H1 (cell line): ENCODE measurements around the gene EGFR.

Experiments used
- POLR2A ChIP-seq, 2 experiments: IDR thresholded peaks; 1 replicate in 1 of 2; 2 replicates in 1 of 2; pipeline ENCODE4 v1.6.1; 2011; ENCODE audit warnings: low read depth in 2 of 2, low read length in 2 of 2, mild to moderate bottlenecking in 2 of 2; ENCODE audit errors: control extremely low read depth in 1 of 2
- RXRA ChIP-seq: IDR thresholded peaks from 2 replicates; pipeline ENCODE4 v1.6.1; 2011; ENCODE audit warnings: low read depth, mild to moderate bottlenecking, low read length, moderate library complexity; ENCODE audit not compliant: insufficient read depth
- SIX5 ChIP-seq: IDR thresholded peaks from 2 replicates; pipeline ENCODE4 v1.6.1; 2011; ENCODE audit warnings: mild to moderate bottlenecking, low read depth, low read length
- TAF1 ChIP-seq: IDR thresholded peaks from 2 replicates; pipeline ENCODE4 v1.6.1; 2011; ENCODE audit warnings: mild to moderate bottlenecking, low read depth, low read length

GRCh38 chr7:55067748-55068147, 48.9 kb downstream of the EGFR start:
- TF ChIP-seq POLR2A (IDR thresholded peaks at IDR 0.05; ENCODE audit: control extremely low read depth in 1 of 2, low read depth in 2 of 2, low read length in 2 of 2), result no peak
- no peak for TF ChIP-seq RXRA
- TF ChIP-seq TAF1, result no peak
- no peak for TF ChIP-seq SIX5
